H9 (cell line): ENCODE results near the gene BCAS3. TPM values are rescaled to one million over a fixed set of nuclear protein-coding genes. Genes with fewer than 3 reads are reported as not detected.

ENCODE experiments used
- DNase-seq: peaks from one replicate; pipeline ENCODE4 v3.0.0-alpha.2; 2017
- H2AFZ ChIP-seq: one replicate; pipeline ENCODE4 v1.6.1; 2013; ENCODE audit warnings: mild to moderate bottlenecking, low read length, control low read depth, moderate library complexity
- H2AK5ac ChIP-seq: 2 replicates; pipeline ENCODE4 v1.6.1; 2013; ENCODE audit warnings: low read length, control low read depth, mixed read lengths; ENCODE audit not compliant: insufficient read length
- H2BK120ac ChIP-seq: one replicate; pipeline ENCODE4 v1.6.1; 2013; ENCODE audit warnings: low read depth, mild to moderate bottlenecking, low read length, control low read depth, inconsistent platforms; ENCODE audit not compliant: poor library complexity, severe bottlenecking
- H2BK12ac ChIP-seq: 2 replicates; pipeline ENCODE4 v1.6.1; 2013; ENCODE audit warnings: low read length, control low read depth, mixed read lengths, low read depth; ENCODE audit not compliant: insufficient read length
- H2BK15ac ChIP-seq: 2 replicates; pipeline ENCODE4 v1.6.1; 2013; ENCODE audit warnings: low read depth, low read length, control low read depth
- H2BK20ac ChIP-seq: one replicate; pipeline ENCODE4 v1.6.1; 2013; ENCODE audit warnings: low read depth, mild to moderate bottlenecking, low read length, control low read depth, inconsistent platforms; ENCODE audit not compliant: poor library complexity, severe bottlenecking
- H2BK5ac ChIP-seq: 2 replicates; pipeline ENCODE4 v1.6.1; 2013; ENCODE audit warnings: low read length, control low read depth, mixed read lengths; ENCODE audit not compliant: insufficient read length
- H3K14ac ChIP-seq: 2 replicates; pipeline ENCODE4 v1.6.1; 2013; ENCODE audit warnings: low read length, control low read depth; ENCODE audit not compliant: insufficient read depth
- H3K18ac ChIP-seq: 2 replicates; pipeline ENCODE4 v1.6.1; 2013; ENCODE audit warnings: low read depth, mild to moderate bottlenecking, mixed read lengths, low read length, control low read depth; ENCODE audit not compliant: insufficient read length
- H3K23ac ChIP-seq: 2 replicates; pipeline ENCODE4 v1.6.1; 2013; ENCODE audit warnings: low read length, control low read depth, mixed read lengths, low read depth; ENCODE audit not compliant: insufficient read length
- H3K23me2 ChIP-seq: 2 replicates; pipeline ENCODE4 v1.6.1; 2013; ENCODE audit warnings: low read depth, mild to moderate bottlenecking, mixed read lengths, low read length, control low read depth; ENCODE audit not compliant: insufficient read length, poor library complexity, severe bottlenecking
- H3K27ac ChIP-seq: 2 replicates; pipeline ENCODE4 v1.5.1; 2013; ENCODE audit warnings: low read length, control low read depth, mixed read lengths, low read depth; ENCODE audit not compliant: insufficient read length
- H3K27me3 ChIP-seq: 2 replicates; pipeline ENCODE4 v1.6.1; 2013; ENCODE audit warnings: low read length, control low read depth, inconsistent platforms; ENCODE audit not compliant: insufficient read depth
- H3K4ac ChIP-seq: 2 replicates; pipeline ENCODE4 v1.6.1; 2013; ENCODE audit warnings: low read depth, mild to moderate bottlenecking, control low read depth, inconsistent platforms, low read length, moderate library complexity
- H3K4me1 ChIP-seq: 2 replicates; pipeline ENCODE4 v1.6.1; 2013; ENCODE audit warnings: low read length, control low read depth, inconsistent platforms; ENCODE audit not compliant: insufficient read depth
- H3K4me2 ChIP-seq: 2 replicates; pipeline ENCODE4 v1.6.1; 2013; ENCODE audit warnings: low read length, control low read depth, mixed read lengths; ENCODE audit not compliant: insufficient read length, insufficient read depth
- H3K56ac ChIP-seq: 2 replicates; pipeline ENCODE4 v1.6.1; 2013; ENCODE audit warnings: low read depth, mild to moderate bottlenecking, mixed read lengths, low read length, control low read depth; ENCODE audit not compliant: insufficient read length
- H3K79me1 ChIP-seq: 2 replicates; pipeline ENCODE4 v1.6.1; 2013; ENCODE audit warnings: low read depth, mild to moderate bottlenecking, moderate library complexity, low read length, control low read depth, inconsistent platforms; ENCODE audit not compliant: insufficient read depth, poor library complexity, severe bottlenecking
- H3K79me2 ChIP-seq: 2 replicates; pipeline ENCODE4 v1.6.1; 2013; ENCODE audit warnings: low read length, control low read depth, inconsistent platforms; ENCODE audit not compliant: insufficient read depth
- H3K9ac ChIP-seq: 2 replicates; pipeline ENCODE4 v1.6.1; 2013; ENCODE audit warnings: low read length, control low read depth, mixed read lengths; ENCODE audit not compliant: insufficient read length; ENCODE audit errors: extremely low read depth
- H3K9me3 ChIP-seq: one replicate; pipeline ENCODE4 v1.6.1; 2013; ENCODE audit warnings: low read depth, low read length, inconsistent platforms; ENCODE audit not compliant: control insufficient read depth
- H3T11ph ChIP-seq: one replicate; pipeline ENCODE4 v1.6.1; 2013; ENCODE audit warnings: mild to moderate bottlenecking, low read length, control low read depth, inconsistent platforms
- H4K20me1 ChIP-seq: one replicate; pipeline ENCODE4 v1.6.1; 2013; ENCODE audit not compliant: control insufficient read depth, insufficient read length, insufficient read depth
- H4K5ac ChIP-seq: 2 replicates; pipeline ENCODE4 v1.6.1; 2013; ENCODE audit warnings: low read depth, mild to moderate bottlenecking, mixed read lengths, low read length, control low read depth; ENCODE audit not compliant: insufficient read length
- H4K8ac ChIP-seq: replicated peaks from 2 replicates; pipeline ENCODE4 v1.6.1; 2013; ENCODE audit warnings: low read length, control low read depth, mixed read lengths, low read depth; ENCODE audit not compliant: insufficient read length
- H4K91ac ChIP-seq: 2 replicates; pipeline ENCODE4 v1.6.1; 2013; ENCODE audit warnings: low read depth, mild to moderate bottlenecking, moderate library complexity, mixed read lengths, low read length, control low read depth; ENCODE audit not compliant: insufficient read length
- H3K27ac Mint-ChIP-seq, 3 experiments: 2 replicates in 2 of 3; 3 replicates in 1 of 3; pipeline ENCODE4 v1.8.0; 2020 to 2021; ENCODE audit warnings: mixed read lengths in 3 of 3, mild to moderate bottlenecking in 1 of 3, moderate library complexity in 1 of 3
- H3K27me3 Mint-ChIP-seq: 2 replicates; pipeline ENCODE4 v1.8.0; 2021; ENCODE audit warnings: low read depth, mild to moderate bottlenecking, moderate library complexity, mixed read lengths
- H3K36me3 Mint-ChIP-seq, 3 experiments: 2 replicates in 2 of 3; 3 replicates in 1 of 3; pipeline ENCODE4 v1.8.0; 2020 to 2021; ENCODE audit warnings: low read depth in 3 of 3, mixed read lengths in 3 of 3; ENCODE audit not compliant: insufficient read depth in 1 of 3
- H3K4me1 Mint-ChIP-seq, 2 experiments: 2 replicates each; pipeline ENCODE4 v1.8.0; 2020; ENCODE audit warnings: mixed read lengths in 2 of 2
- H3K4me3 Mint-ChIP-seq, 2 experiments: 2 replicates in 1 of 2; 3 replicates in 1 of 2; pipeline ENCODE4 v1.8.0; 2020 to 2021; ENCODE audit warnings: mild to moderate bottlenecking in 2 of 2, mixed read lengths in 2 of 2, moderate library complexity in 1 of 2
- H3K9me3 Mint-ChIP-seq, 2 experiments: 2 replicates in 1 of 2; 3 replicates in 1 of 2; pipeline ENCODE4 v1.8.0; 2020; ENCODE audit warnings: mild to moderate bottlenecking in 2 of 2, mixed read lengths in 2 of 2, moderate library complexity in 1 of 2
- WGBS: extraction: QIAGEN DNeasy Blood & Tissue Kit; methylation state at CpG from one replicate; pipeline ENCODE4 v1.1.7; 2013; ENCODE audit warnings: missing lambda C conversion rate, low lambda C conversion rate, mixed read lengths; ENCODE audit not compliant: insufficient read length; ENCODE audit errors: extremely low coverage; 5-methylcytosine and 5-hydroxymethylcytosine counted together
- total RNA-seq: library from RNA; stranded (reverse); gene quantifications from 2 replicates; pipeline ENCODE4 v1.2.1, GENCODE V29; 2021
- TF ChIP-seq, protein P1 (sequence below): fragments of 200-600 bp; sonication (generic); conservative IDR thresholded peaks from 3 replicates; pipeline ENCODE4 v1.8.0; 2021; ENCODE audit warnings: antibody characterized with exemption, mild to moderate bottlenecking

Gene BCAS3
- total RNA-seq, 1 experiment from 2014 or later: 22.4 TPM

DNA sequence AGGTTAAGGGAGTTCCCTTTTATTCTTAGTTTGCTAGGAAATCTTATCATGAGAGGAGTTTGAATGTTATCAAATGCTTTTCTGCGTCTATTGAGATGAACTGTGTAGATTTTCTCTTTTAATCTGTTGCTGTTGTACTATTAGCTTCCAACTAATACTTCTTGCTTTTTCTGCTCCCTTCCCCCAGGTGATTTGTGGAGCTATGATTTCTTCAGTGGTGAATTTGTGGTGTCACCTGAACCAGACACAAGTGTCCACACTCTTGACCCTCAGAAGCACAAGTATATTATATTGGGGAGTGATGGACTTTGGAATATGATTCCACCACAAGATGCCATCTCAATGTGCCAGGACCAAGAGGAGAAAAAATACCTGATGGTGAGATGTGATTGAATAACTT is 29.9 kb upstream of the BCAS3 start:
- Mint-ChIP-seq H3K27me3 (no peaks in the 10 kb centered on the region), H3K9me3 (no peaks in the 10 kb centered on the region; a peak in 1 of 5 replicates), H3K4me1 (peaks cover 0 to under 1% of the 10 kb centered on the region in 2 experiments; a peak in 1 of 4 replicates), H3K36me3 (peaks cover 9 to 37% (median 35%) of the 10 kb centered on the region in 3 experiments; a peak in 6 of 7 replicates), H3K27ac (no peak overlapping the region), H3K4me3 (no peak overlapping the region)
- Histone ChIP-seq H3K79me1 (no peaks in the 10 kb centered on the region), H4K20me1 (no peaks in the 10 kb centered on the region), H2BK12ac (no peak overlapping the region), H2BK20ac (no peak overlapping the region), H2AK5ac (no peak overlapping the region), H3K18ac (no peak overlapping the region), H3K23me2 (no peaks in the 10 kb centered on the region), H3K56ac (no peak overlapping the region), H3K27ac (no peak overlapping the region), H3K23ac (no peak overlapping the region), H3K14ac (no peak overlapping the region), H2BK5ac (no peak overlapping the region), H2AFZ (no peak overlapping the region), H4K5ac (no peak overlapping the region), H3K27me3 (no peaks in the 10 kb centered on the region), H4K8ac (no peak overlapping the region), H3K79me2 (no peaks in the 10 kb centered on the region), H3K9me3 (no peaks in the 10 kb centered on the region), H2BK15ac (no peak overlapping the region), H3K4me1 (no peaks in the 10 kb centered on the region), H3T11ph (no peak overlapping the region), H3K4ac (no peak overlapping the region), H3K9ac (no peak overlapping the region), H4K91ac (no peak overlapping the region), H2BK120ac (no peak overlapping the region), H3K4me2 (no peak overlapping the region)
- DNase-seq: no peak
- no CpG with 5 or more reads among the region's 1 CpG for WGBS
- TF ChIP-seq, protein P1, sequence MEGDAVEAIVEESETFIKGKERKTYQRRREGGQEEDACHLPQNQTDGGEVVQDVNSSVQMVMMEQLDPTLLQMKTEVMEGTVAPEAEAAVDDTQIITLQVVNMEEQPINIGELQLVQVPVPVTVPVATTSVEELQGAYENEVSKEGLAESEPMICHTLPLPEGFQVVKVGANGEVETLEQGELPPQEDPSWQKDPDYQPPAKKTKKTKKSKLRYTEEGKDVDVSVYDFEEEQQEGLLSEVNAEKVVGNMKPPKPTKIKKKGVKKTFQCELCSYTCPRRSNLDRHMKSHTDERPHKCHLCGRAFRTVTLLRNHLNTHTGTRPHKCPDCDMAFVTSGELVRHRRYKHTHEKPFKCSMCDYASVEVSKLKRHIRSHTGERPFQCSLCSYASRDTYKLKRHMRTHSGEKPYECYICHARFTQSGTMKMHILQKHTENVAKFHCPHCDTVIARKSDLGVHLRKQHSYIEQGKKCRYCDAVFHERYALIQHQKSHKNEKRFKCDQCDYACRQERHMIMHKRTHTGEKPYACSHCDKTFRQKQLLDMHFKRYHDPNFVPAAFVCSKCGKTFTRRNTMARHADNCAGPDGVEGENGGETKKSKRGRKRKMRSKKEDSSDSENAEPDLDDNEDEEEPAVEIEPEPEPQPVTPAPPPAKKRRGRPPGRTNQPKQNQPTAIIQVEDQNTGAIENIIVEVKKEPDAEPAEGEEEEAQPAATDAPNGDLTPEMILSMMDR: no peak
